AG04450 (cell line): ENCODE results near the gene NFYB. TPM values are rescaled to one million over a fixed set of nuclear protein-coding genes. Genes with fewer than 3 reads are reported as not detected.
A peak's percentile ranks its signal among the peaks of the same experiment; 100 is the strongest.
"Not testable (repeated sequence)": the region's sequence is repeated elsewhere in the genome, so short reads cannot be mapped to it uniquely, and the experiment has no call there.

Experiments used
- CTCF ChIA-PET: fragments of 300-600, 350-600 bp; formaldehyde crosslinking; extraction: SDS; loops from one replicate; lab custom pipeline; 2022; ENCODE audit warnings: antibody characterized with exemption, inconsistent platforms; lab: Charles Lee
- POLR2A ChIA-PET: fragments of 350-600 bp; formaldehyde crosslinking; extraction: SDS; loops from one replicate; lab custom pipeline; 2021; ENCODE audit warnings: antibody characterized with exemption, inconsistent platforms; lab: Yijun Ruan, JAX
- DNase-seq: peaks from one replicate; pipeline ENCODE4 v3.0.0-alpha.2; 2011; ENCODE audit warnings: low read depth, low spot score
- H3K27ac ChIP-seq: one replicate; pipeline ENCODE4 v1.5.1; 2012; ENCODE audit warnings: low read depth, low read length, control low read depth
- H3K27me3 ChIP-seq: one replicate; pipeline ENCODE4 v1.6.0; 2012; ENCODE audit warnings: low read length; ENCODE audit not compliant: control insufficient read depth, insufficient read depth
- H3K4me3 ChIP-seq: 2 replicates; pipeline ENCODE4 v1.5.1; 2011; ENCODE audit warnings: mild to moderate bottlenecking, low read depth, low read length, control low read depth
- H3K9me3 ChIP-seq: 2 replicates; pipeline ENCODE4 v1.5.1; 2012; ENCODE audit warnings: low read length; ENCODE audit not compliant: control insufficient read depth, insufficient read depth
- polyA plus RNA-seq: library from polyadenylated mRNA; depleted of rRNA; stranded (reverse); fragments of >200 nt; gene quantifications from 2 replicates; pipeline ENCODE4 v1.2.3, GENCODE V29; 2011
- TF ChIP-seq, protein P1 (sequence below): IDR thresholded peaks from 2 replicates; pipeline ENCODE4 v1.5.1; 2011; ENCODE audit warnings: low read depth, low read length, control low read depth, inconsistent platforms

The NFYB gene
- polyA plus RNA-seq, 1 experiment: 57.9 TPM

DNA sequence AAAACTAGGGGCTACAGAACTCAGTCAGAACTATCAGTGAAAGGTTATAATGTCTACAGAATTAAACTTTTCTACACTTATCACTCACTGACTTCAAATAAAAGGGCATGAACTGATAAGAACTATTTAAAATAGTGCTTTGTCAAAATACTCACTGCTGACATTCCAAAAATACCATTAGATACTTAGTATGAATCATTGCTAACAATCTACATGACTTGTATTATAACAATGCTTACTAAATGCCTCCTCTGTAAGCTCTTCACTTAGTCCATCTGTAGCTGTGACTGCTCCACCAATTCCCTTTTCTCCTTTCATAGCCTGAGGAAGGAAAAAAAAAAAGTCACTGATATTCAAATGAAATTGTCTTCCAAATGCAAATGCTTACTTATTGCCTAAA is 17.0 kb downstream of the NFYB start:
- H3K9me3 ChIP-seq: no peaks in the 10 kb centered on the region
- H3K27me3 ChIP-seq: no peaks in the 10 kb centered on the region
- ChIA-PET POLR2A (interaction anchor here (0.6 to 1.1 kb wide), 3 partner anchors 16 to 18 kb away, joined by 5 to 7 read pairs (median 6); partner anchors contain the start of gene NFYB), CTCF (interaction anchor here (4.5 kb wide), 1 partner anchor 12 kb away, joined by 34 read pairs; no protein-coding TSS in a partner anchor)
- no peak overlapping the region for H3K4me3 ChIP-seq
- TF ChIP-seq, protein P1, sequence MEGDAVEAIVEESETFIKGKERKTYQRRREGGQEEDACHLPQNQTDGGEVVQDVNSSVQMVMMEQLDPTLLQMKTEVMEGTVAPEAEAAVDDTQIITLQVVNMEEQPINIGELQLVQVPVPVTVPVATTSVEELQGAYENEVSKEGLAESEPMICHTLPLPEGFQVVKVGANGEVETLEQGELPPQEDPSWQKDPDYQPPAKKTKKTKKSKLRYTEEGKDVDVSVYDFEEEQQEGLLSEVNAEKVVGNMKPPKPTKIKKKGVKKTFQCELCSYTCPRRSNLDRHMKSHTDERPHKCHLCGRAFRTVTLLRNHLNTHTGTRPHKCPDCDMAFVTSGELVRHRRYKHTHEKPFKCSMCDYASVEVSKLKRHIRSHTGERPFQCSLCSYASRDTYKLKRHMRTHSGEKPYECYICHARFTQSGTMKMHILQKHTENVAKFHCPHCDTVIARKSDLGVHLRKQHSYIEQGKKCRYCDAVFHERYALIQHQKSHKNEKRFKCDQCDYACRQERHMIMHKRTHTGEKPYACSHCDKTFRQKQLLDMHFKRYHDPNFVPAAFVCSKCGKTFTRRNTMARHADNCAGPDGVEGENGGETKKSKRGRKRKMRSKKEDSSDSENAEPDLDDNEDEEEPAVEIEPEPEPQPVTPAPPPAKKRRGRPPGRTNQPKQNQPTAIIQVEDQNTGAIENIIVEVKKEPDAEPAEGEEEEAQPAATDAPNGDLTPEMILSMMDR: no peak
- DNase-seq: peak; percentile 29
- no peak overlapping the region for H3K27ac ChIP-seq

DNA sequence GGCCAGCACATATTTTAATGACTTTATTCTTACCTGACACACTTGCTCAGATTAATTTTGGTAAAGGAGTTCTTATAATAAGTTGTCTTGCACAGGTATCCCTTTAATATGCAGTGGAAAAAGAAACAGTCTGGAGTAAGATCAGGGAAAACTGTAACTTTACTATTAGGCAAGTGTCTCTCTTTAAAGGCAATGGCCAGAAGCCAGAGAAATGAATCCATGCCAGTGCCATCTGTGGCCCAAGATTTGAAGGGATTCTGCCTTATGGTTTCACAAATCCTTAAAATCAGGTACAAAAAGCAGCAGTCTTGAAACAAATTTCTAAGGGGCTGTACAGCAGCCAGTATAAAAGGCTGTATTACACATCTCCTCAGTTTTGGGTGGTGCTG is 22.4 kb downstream of the NFYB start:
- ChIA-PET POLR2A (no interaction called here), CTCF (no interaction called here)
- no peak overlapping the region for H3K4me3 ChIP-seq
- no peaks in the 10 kb centered on the region for H3K9me3 ChIP-seq
- DNase-seq: no peak
- TF ChIP-seq, protein P1: no peak
- no peak overlapping the region for H3K27ac ChIP-seq
- H3K27me3 ChIP-seq: no peaks in the 10 kb centered on the region

DNA sequence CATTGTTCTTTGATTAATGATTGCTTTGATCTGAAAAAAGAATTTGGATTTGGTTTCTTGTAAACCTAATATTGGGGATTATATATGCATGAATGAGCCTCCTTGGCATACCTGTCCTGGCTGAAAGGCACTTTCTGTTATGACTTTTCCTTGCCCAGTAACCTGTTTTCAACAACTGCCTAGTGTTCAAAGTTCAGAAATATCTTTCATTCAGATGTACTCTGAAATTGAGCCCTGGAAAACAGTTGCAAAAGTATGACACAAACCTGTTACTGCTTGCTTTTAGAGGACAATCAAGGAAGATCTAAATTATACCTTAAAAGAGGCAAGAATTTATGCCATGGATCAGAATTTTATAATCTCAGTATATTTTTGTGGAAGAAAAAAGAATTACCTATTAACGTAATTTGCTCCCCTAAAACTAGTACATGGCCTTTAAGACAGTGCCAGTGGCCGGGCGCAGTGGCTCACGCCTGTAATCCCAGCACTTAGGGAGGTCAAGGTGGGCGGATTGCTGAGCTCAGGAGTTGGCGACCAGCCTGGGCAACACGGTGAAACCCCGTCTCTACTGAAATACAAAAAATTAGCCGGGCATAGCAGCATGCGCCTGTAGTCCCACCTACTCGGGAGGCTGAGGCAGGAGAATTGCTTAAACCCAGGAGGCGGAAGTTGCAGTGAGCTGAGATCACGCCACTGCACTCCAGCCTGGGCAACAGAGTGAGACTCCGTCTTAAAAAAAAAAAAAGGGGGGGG is 23.0 kb downstream of the NFYB start:
- H3K9me3 ChIP-seq, H3K27me3 ChIP-seq, H3K27ac ChIP-seq, CTCF ChIA-PET, H3K4me3 ChIP-seq, POLR2A ChIA-PET, DNase-seq: not testable (repeated sequence)

DNA sequence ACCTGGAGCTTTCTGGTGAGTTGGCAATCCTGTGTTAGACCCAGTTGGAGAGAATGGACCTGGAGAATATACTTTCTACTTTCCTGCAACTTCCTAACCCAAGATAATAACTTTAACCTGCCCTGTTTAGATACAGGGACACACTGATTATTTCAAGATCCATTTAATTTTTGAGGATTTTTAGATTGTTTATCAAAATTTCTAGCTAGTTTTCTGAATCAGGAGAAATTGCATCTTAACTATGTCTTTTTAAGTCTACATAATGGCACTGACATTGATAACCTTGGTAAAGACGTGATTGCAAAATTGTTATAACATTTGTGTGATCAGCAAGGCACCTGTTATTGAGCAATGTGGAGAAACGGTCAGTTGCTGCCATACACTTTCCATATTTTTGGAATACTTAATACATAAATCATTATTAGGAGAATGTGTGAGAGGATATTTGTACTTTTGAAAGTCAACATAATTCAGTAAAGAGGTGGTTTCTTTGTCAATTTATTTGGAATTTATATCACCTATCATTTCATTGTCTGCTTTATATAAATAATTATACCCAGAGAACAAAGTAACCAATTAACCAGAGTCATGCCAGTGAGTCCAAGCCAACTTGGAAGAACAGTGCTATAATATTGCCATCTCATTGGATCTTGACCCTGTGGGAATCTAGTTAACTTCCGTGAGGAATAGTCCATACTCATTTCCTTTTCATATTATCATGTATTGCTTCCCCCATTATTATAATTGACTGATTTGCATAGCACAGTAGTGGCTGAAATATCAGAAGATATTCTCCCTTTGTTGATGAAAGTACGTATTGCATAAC is 28.4 kb downstream of the NFYB start:
- CTCF ChIA-PET: interaction anchor here (0.6 to 4.5 kb wide), 56 partner anchors 11 to 340 kb away, joined by 3 to 82 read pairs (median 5); partner anchors contain the start of genes EID3, HCFC2 and TDG
- Histone ChIP-seq H3K4me3 (no peak overlapping the region), H3K27ac (no peak overlapping the region), H3K27me3 (no peaks in the 10 kb centered on the region), H3K9me3 (no peaks in the 10 kb centered on the region)
- POLR2A ChIA-PET: interaction anchor here (0.7 to 1.5 kb wide), 4 partner anchors 18 to 140 kb away, joined by 3 to 6 read pairs (median 5); partner anchors contain the start of gene HCFC2
- DNase-seq: no peak
- TF ChIP-seq, protein P1: no peak

DNA sequence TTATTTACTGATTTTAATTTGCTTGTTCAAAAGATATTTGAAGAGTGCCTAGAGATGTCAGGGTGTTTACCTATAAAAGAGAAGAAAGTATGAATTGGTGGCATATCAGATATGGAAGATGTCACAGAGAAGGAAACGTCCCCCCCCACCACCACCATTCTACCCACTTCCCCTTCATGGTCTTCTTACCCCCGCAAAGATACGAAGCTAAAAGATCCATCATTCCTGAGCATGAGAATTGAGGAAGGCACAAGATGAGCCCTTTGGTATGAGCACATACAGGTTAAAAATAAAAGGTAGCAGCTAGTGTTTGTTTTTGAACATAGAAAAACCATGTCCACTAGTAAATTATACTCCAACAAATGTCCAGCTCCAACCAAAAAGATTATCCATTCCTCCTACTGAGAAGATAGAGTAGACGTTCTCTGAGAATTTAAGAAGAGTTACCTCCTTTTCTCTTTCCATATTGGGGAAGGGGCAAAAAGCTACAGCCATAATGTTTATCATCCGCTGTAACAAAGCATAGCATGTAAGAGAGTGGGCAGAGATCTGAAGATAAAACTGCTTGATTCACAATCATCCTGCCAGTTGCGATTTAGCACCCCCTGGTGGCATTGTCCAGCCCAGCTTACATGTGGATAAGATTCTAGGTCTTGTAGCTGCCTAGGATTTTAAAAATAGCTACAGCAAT is 29.1 kb downstream of the NFYB start:
- TF ChIP-seq, protein P1: peak; percentile 97
- no peak overlapping the region for H3K4me3 ChIP-seq
- no peaks in the 10 kb centered on the region for H3K9me3 ChIP-seq
- POLR2A ChIA-PET: interaction anchor here (0.7 to 1.5 kb wide), 5 partner anchors 17 to 143 kb away, joined by 3 to 6 read pairs (median 5); partner anchors contain the start of genes HCFC2 and TDG
- peak; percentile 69 for DNase-seq
- CTCF ChIA-PET: interaction anchor here (0.6 to 4.5 kb wide), 57 partner anchors 10 to 339 kb away, joined by 3 to 82 read pairs (median 5); partner anchors contain the start of genes EID3, GLT8D2, HCFC2 and TDG
- no peak overlapping the region for H3K27ac ChIP-seq
- no peaks in the 10 kb centered on the region for H3K27me3 ChIP-seq
